WTC11 (cell line): ENCODE measurements around the gene ALAS2. TPM values are rescaled to one million over a fixed set of nuclear protein-coding genes. Genes with fewer than 3 reads are reported as not detected.

Source experiments
- ATAC-seq: fragments of 200-7000 bp; cut with Tn5 transposase; 2 replicates; pipeline ENCODE4 v1.10.0; 2021; ENCODE audit warnings: mild to moderate bottlenecking, moderate library complexity
- CTCF ChIA-PET: fragments of 300-600 bp; sonication (Branson Sonifier 250); formaldehyde crosslinking; loops from one replicate; lab custom pipeline; 2021; ENCODE audit warnings: antibody characterized with exemption; lab: Charles Lee
- POLR2A ChIA-PET: fragments of 350-600 bp; sonication (Branson Sonifier 250); formaldehyde crosslinking; loops from one replicate; lab custom pipeline; 2021; ENCODE audit warnings: antibody characterized with exemption; lab: Charles Lee
- DNase-seq: peaks from one replicate; pipeline ENCODE4 v3.0.0; 2021; ENCODE audit warnings: low spot score
- H3K27ac Mint-ChIP-seq: 2 replicates; pipeline ENCODE4 v1.8.0; 2021; ENCODE audit warnings: mixed read lengths
- H3K27me3 Mint-ChIP-seq: 2 replicates; pipeline ENCODE4 v1.8.0; 2021; ENCODE audit warnings: low read depth, mild to moderate bottlenecking, moderate library complexity, mixed read lengths
- H3K36me3 Mint-ChIP-seq: 2 replicates; pipeline ENCODE4 v1.8.0; 2021; ENCODE audit warnings: mixed read lengths
- H3K4me1 Mint-ChIP-seq: 2 replicates; pipeline ENCODE4 v1.8.0; 2022; ENCODE audit warnings: mixed read lengths
- H3K4me3 Mint-ChIP-seq: 2 replicates; pipeline ENCODE4 v1.8.0; 2021; ENCODE audit warnings: mild to moderate bottlenecking, moderate library complexity, mixed read lengths
- H3K9me3 Mint-ChIP-seq: 2 replicates; pipeline ENCODE4 v1.8.0; 2021; ENCODE audit warnings: mixed read lengths
- ETV6 ChIP-seq: sonication (generic); formaldehyde crosslinking; IDR thresholded peaks from 2 replicates; pipeline ENCODE4 v1.8.1; 2022; ENCODE audit warnings: mild to moderate bottlenecking, missing genetic modification reagents
- GABPB1 ChIP-seq: sonication (generic); formaldehyde crosslinking; IDR thresholded peaks from 2 replicates; pipeline ENCODE4 v1.8.1; 2023; ENCODE audit warnings: mild to moderate bottlenecking, missing genetic modification reagents
- GRHL2 ChIP-seq: fragments of 250-450 bp; sonication (Bioruptor Pico); IDR thresholded peaks from 2 replicates; pipeline ENCODE4 v1.8.0; 2022; ENCODE audit warnings: mild to moderate bottlenecking, moderate library complexity; ENCODE audit not compliant: insufficient replicate concordance, severe bottlenecking
- GTF2I ChIP-seq: fragments of 250-450 bp; sonication (Bioruptor Pico); conservative IDR thresholded peaks from 2 replicates; pipeline ENCODE4 v1.4.0; 2021; ENCODE audit warnings: mild to moderate bottlenecking
- JUN ChIP-seq: sonication (generic); formaldehyde crosslinking; IDR thresholded peaks from 2 replicates; pipeline ENCODE4 v1.8.0; 2023; ENCODE audit warnings: mild to moderate bottlenecking, missing genetic modification reagents
- KAT7 ChIP-seq: sonication (generic); formaldehyde crosslinking; IDR thresholded peaks from 2 replicates; pipeline ENCODE4 v1.8.1; 2023; ENCODE audit warnings: missing genetic modification reagents, mild to moderate bottlenecking, borderline replicate concordance
- PRRX2 ChIP-seq: fragments of 250-450 bp; sonication (Bioruptor Pico); IDR thresholded peaks from 2 replicates; pipeline ENCODE4 v1.8.0; 2021; ENCODE audit warnings: mild to moderate bottlenecking
- RORB ChIP-seq: fragments of 250-450 bp; sonication (Bioruptor Pico); IDR thresholded peaks from 2 replicates; pipeline ENCODE4 v1.9.0; 2021; ENCODE audit warnings: mild to moderate bottlenecking
- total RNA-seq: library from RNA; stranded (reverse); gene quantifications from 3 replicates; pipeline ENCODE4 v1.2.3, GENCODE V29; 2021
- TF ChIP-seq, protein P1 (sequence below): sonication (generic); formaldehyde crosslinking; IDR thresholded peaks from 2 replicates; pipeline ENCODE4 v1.8.1; 2022; ENCODE audit warnings: mild to moderate bottlenecking, moderate library complexity, missing genetic modification reagents
- TF ChIP-seq, protein P2 (sequence below): sonication (generic); formaldehyde crosslinking; IDR thresholded peaks from 2 replicates; pipeline ENCODE4 v1.8.0; 2022; ENCODE audit warnings: mild to moderate bottlenecking, missing genetic modification reagents
- TF ChIP-seq, protein P3 (sequence below): sonication (generic); formaldehyde crosslinking; IDR thresholded peaks from 2 replicates; pipeline ENCODE4 v1.8.0; 2022; ENCODE audit warnings: mild to moderate bottlenecking, missing genetic modification reagents
- TF ChIP-seq, protein P4 (sequence below): sonication (generic); formaldehyde crosslinking; IDR thresholded peaks from 2 replicates; pipeline ENCODE4 v1.8.1; 2022; ENCODE audit warnings: mild to moderate bottlenecking, missing genetic modification reagents, moderate library complexity, borderline replicate concordance

ALAS2 gene
- total RNA-seq, 1 experiment from 2014 or later = 0.35 TPM

DNA sequence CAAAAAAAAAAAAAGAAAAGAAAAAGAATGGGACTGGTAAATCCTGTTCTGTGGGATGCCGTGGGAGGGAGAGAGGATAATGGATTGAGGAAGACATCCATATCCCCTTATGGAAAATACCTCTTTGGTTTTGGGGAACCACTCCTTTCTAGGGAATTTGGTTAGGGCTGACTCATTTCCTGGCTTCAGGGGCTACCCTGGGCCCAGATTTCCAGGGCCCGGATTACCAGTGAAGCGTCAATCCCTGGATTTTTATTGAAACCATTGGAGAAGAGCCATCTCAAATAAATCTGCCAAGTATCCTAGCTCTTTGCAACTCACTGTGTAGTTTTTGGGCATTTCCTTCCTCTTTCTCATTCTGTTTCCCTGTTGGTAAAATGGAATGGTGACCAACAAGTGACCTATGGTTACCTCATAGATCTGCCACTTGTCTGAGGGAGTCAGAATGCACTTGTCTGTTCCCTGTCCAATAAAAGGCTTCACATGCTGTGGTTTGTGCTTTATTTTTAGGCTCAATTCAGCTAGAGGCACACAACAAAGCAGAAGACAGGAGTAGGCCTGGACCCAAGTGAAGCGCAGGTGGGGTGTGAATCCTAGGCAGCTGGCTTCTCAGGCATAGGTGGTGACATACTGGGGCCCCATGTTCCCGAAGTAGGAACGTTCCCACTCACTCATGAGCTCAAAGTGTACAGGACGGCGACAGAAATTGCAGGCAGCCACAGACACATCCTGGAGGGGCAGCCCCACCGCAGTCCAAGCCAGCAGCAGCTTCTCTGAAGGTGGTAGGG is 22.0 kb downstream of the ALAS2 start:
- no peak overlapping the region for H3K4me3 Mint-ChIP-seq
- TF ChIP-seq, protein P1, sequence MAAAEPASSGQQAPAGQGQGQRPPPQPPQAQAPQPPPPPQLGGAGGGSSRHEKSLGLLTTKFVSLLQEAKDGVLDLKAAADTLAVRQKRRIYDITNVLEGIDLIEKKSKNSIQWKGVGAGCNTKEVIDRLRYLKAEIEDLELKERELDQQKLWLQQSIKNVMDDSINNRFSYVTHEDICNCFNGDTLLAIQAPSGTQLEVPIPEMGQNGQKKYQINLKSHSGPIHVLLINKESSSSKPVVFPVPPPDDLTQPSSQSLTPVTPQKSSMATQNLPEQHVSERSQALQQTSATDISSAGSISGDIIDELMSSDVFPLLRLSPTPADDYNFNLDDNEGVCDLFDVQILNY = no peak
- peaks cover 28% of the 10 kb centered on the region for H3K36me3 Mint-ChIP-seq
- ChIA-PET POLR2A (interaction anchor here (1.4 kb wide), 1 partner anchor 9 kb away, joined by 9 read pairs; the partner anchor contains the start of gene APEX2), CTCF (interaction anchor here (1.6 kb wide), 1 partner anchor 9 kb away, joined by 7 read pairs; the partner anchor contains the start of gene APEX2)
- no peaks in the 10 kb centered on the region for H3K4me1 Mint-ChIP-seq
- no peaks in the 10 kb centered on the region for H3K27me3 Mint-ChIP-seq
- no peaks in the 10 kb centered on the region for H3K9me3 Mint-ChIP-seq
- peak overlapping the region; percentile 79; the same call in 1 of the 2 replicates for H3K27ac Mint-ChIP-seq
- ATAC-seq = no peak
- no peak for DNase-seq

DNA sequence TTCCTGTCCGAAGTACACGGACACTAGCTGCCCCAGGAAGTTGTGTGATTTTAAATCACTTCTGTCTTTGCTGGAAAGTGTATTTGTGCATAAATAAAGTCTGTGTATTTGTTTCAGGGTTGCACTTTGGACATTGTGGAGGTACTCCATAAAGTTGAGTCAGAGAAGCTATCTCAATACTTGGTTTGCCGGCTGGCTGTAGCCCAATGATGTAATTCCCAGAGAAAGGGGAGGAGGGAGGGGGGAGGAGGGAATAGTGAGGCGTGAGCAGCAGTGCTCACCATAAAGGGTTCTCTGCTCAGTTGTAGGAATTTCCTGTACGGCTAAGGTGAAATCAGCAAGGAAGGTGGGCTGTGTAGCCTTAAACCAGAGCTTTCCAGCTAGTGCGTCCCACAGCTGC is 23.1 kb downstream of the ALAS2 start:
- TF ChIP-seq GABPB1 (CRISPR knock-in tag) = peak; percentile 57; the same call in 1 of the 2 replicates
- no peak for TF ChIP-seq KAT7 (CRISPR knock-in tag)
- Mint-ChIP-seq H3K27me3 (no peaks in the 10 kb centered on the region), H3K9me3 (no peaks in the 10 kb centered on the region), H3K36me3 (peaks cover 33% of the 10 kb centered on the region), H3K4me1 (no peaks in the 10 kb centered on the region), H3K4me3 (no peak overlapping the region), H3K27ac (peak overlapping the region; percentile 63; the same call in 1 of the 2 replicates)
- ChIA-PET CTCF (no interaction called here), POLR2A (no interaction called here)
- ATAC-seq (no peak), DNase-seq (no peak)

DNA sequence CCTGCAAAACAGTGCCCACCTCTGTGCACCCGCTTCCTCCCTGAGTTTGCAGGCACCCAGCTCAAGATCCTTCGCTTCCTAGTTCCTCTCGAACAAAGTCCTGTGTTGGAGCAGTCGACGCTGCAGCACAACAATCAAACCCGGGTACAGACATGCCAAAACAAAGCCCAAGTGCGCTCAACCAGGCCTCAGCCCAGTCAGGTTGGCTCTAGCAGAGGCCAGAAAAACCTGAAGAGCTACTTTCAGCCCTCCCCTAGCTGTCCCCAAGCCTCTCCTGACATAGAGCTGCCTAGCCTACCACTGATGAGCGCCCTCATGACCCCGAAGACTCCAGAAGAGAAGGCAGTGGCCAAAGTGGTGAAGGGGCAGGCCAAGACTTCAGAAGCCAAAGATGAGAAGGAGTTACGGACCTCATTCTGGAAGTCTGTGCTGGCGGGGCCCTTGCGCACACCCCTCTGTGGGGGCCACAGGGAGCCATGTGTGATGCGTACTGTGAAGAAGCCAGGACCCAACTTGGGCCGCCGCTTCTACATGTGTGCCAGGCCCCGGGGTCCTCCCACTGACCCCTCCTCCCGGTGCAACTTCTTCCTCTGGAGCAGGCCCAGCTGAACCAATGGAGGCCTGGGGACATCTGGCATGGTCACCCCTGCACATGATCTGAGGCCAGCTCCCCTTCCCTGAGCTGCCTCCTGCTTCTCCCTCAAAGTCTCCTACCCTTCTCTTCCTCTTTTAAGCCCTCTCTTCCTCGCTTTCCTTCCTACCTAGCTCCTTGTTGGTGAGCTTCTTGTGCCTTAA is 23.8 kb downstream of the ALAS2 start:
- TF ChIP-seq, protein P2, sequence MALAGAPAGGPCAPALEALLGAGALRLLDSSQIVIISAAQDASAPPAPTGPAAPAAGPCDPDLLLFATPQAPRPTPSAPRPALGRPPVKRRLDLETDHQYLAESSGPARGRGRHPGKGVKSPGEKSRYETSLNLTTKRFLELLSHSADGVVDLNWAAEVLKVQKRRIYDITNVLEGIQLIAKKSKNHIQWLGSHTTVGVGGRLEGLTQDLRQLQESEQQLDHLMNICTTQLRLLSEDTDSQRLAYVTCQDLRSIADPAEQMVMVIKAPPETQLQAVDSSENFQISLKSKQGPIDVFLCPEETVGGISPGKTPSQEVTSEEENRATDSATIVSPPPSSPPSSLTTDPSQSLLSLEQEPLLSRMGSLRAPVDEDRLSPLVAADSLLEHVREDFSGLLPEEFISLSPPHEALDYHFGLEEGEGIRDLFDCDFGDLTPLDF (CRISPR knock-in tag) = no peak
- Mint-ChIP-seq H3K27ac (peak overlapping the region; percentile 63; the same call in 1 of the 2 replicates), H3K27me3 (no peaks in the 10 kb centered on the region), H3K4me3 (no peak overlapping the region), H3K9me3 (no peaks in the 10 kb centered on the region), H3K36me3 (peaks cover 33% of the 10 kb centered on the region), H3K4me1 (no peaks in the 10 kb centered on the region)
- no peak for DNase-seq
- CTCF ChIA-PET = no interaction called here
- no peak for ATAC-seq
- POLR2A ChIA-PET = no interaction called here

DNA sequence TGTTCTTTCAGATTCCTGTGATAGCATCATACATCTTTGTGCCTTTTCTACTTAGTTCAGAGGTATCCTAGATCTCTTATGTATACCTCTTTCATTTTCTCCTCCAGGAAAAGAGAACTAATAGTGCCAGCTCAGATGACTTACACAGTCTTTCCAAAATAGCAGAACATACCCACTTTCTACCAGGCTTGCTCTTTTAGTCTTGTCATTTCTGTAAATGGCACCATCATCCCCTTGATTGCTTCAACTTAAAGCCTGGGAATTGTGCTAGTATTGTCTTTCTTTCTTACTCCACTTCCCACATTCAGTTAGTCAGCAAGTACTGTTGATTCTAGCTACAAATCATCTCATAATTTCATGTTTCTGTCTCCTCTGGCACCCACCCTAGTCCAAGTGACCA is 25.5 kb downstream of the ALAS2 start:
- no peak for TF ChIP-seq JUN (CRISPR knock-in tag)
- TF ChIP-seq GTF2I = no peak
- no peak for TF ChIP-seq GRHL2
- TF ChIP-seq, protein P3, sequence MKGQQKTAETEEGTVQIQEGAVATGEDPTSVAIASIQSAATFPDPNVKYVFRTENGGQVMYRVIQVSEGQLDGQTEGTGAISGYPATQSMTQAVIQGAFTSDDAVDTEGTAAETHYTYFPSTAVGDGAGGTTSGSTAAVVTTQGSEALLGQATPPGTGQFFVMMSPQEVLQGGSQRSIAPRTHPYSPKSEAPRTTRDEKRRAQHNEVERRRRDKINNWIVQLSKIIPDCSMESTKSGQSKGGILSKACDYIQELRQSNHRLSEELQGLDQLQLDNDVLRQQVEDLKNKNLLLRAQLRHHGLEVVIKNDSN (CRISPR knock-in tag) = no peak
- peaks cover 7% of the 10 kb centered on the region; the same call in 1 of the 2 replicates for H3K4me1 Mint-ChIP-seq
- H3K4me3 Mint-ChIP-seq = no peak overlapping the region
- ChIA-PET CTCF (no interaction called here), POLR2A (no interaction called here)
- peaks cover 33% of the 10 kb centered on the region for H3K36me3 Mint-ChIP-seq
- H3K27ac Mint-ChIP-seq = no peak overlapping the region
- no peaks in the 10 kb centered on the region for H3K27me3 Mint-ChIP-seq
- no peak for DNase-seq
- no peak for ATAC-seq
- H3K9me3 Mint-ChIP-seq = no peaks in the 10 kb centered on the region

DNA sequence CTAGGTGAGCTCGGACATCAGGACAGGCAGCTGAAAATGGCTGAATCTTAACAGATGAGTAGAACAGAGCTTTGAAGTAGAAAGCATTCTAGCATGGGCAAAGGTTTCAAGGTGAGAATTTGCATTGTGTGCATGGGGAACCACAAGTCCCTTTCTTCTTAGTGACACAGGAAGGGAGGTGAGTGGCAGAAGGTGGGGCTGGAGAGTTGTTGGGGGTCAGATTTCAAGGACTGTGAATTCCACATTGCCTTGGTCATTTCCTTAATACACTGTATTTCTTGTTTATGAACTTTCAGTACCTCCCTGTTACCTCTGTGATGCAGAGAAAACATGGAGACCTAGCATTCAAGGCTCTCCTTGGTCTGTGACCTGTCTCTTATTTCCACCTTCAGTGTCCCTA is 26.5 kb downstream of the ALAS2 start:
- ChIA-PET POLR2A (no interaction called here), CTCF (no interaction called here)
- Mint-ChIP-seq H3K36me3 (peaks cover 33% of the 10 kb centered on the region), H3K9me3 (no peaks in the 10 kb centered on the region), H3K4me1 (peaks cover 7% of the 10 kb centered on the region), H3K27ac (no peak overlapping the region), H3K27me3 (no peaks in the 10 kb centered on the region), H3K4me3 (no peak overlapping the region)
- DNase-seq (no peak), ATAC-seq (no peak)
- no peak for TF ChIP-seq ETV6 (CRISPR knock-in tag)
- no peak for TF ChIP-seq RORB (CRISPR knock-in tag)
- TF ChIP-seq, protein P4, sequence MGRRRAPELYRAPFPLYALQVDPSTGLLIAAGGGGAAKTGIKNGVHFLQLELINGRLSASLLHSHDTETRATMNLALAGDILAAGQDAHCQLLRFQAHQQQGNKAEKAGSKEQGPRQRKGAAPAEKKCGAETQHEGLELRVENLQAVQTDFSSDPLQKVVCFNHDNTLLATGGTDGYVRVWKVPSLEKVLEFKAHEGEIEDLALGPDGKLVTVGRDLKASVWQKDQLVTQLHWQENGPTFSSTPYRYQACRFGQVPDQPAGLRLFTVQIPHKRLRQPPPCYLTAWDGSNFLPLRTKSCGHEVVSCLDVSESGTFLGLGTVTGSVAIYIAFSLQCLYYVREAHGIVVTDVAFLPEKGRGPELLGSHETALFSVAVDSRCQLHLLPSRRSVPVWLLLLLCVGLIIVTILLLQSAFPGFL (CRISPR knock-in tag) = no peak
- TF ChIP-seq JUN (CRISPR knock-in tag) = no peak
- no peak for TF ChIP-seq PRRX2 (CRISPR knock-in tag)
